ENCODE measurements around the gene ASAH2.
A peak's percentile ranks its signal among the peaks of the same experiment; 100 is the strongest.
"Not testable (repeated sequence)": the region's sequence is repeated elsewhere in the genome, so short reads cannot be mapped to it uniquely, and the experiment has no call there.

Gene ASAH2

DNA sequence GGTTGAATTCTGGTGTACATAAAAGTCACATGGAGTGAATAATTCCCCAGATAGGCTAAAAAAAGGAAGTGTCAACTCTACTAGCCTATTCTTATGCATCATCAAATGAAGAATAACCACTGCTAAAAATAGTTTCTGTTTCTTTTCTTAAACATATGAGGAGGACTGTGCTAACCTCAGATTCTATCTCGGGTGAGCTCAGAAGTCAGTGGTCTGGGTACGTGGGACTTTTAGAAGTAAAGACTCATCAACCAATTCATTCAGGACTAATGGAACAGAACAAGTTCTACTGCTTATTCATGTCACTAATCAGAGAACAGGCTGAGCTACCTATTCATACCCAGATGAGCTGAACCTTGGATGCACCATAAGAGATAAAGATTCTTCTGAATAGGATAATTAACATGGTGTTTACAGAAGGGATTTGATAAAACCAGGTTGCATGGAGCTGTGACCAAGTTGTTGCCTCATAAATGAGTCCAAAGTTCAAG lies 9.5 kb upstream of the ASAH2 start:
- H3K36me3 ChIP-seq (ENCODE audit: control insufficient read depth in 1 of 2, insufficient read depth in 2 of 2, low read length in 2 of 2): no peaks in the 10 kb centered on the region
- H3K27ac ChIP-seq (ENCODE audit: low read depth, low read length): no peak overlapping the region
- peaks cover 11 to 20% of the 10 kb centered on the region in 2 donors for H3K4me1 ChIP-seq (ENCODE audit: control insufficient read depth in 1 of 2, insufficient read depth in 2 of 2, low read length in 2 of 2)
- H3K9ac ChIP-seq (ENCODE audit: low read depth in 1 of 2, low read length in 2 of 2): no peak overlapping the region
- H3K4me3 ChIP-seq (ENCODE audit: low read depth in 1 of 2, low read length in 2 of 2): peak overlapping the region in 1 of 2 donors; percentile 16
- H3K27me3 ChIP-seq (ENCODE audit: control insufficient read depth in 1 of 2, insufficient read depth in 2 of 2, low read length in 2 of 2): no peaks in the 10 kb centered on the region
- no peaks in the 10 kb centered on the region for H3K9me3 ChIP-seq (ENCODE audit: control insufficient read depth in 1 of 2, low read length in 2 of 2)

DNA sequence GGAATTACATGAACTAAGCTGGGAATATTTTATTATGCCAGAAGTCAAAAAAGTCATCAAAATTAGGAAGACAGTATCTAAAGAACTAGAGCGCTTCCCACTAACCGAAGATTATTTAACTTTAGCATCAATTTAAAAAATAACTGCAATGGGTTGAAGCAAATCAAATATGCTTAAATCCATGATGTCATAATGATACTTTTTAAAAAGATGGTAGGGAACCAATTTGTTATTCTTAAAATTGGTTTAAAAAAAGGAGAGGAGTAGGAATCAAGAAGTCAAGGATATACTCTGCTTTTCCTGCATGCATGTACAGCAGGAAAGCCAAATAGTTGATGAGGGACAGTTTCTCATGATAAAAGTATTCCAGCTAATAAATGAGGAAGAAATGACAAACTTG lies 3.2 kb upstream of the ASAH2 start:
- Histone ChIP-seq H3K27me3 (ENCODE audit: control insufficient read depth in 1 of 2, insufficient read depth in 2 of 2, low read length in 2 of 2) (peaks cover 0 to 4% of the 10 kb centered on the region in 2 donors), H3K36me3 (ENCODE audit: control insufficient read depth in 1 of 2, insufficient read depth in 2 of 2, low read length in 2 of 2) (no peaks in the 10 kb centered on the region), H3K9me3 (ENCODE audit: control insufficient read depth in 1 of 2, low read length in 2 of 2) (no peaks in the 10 kb centered on the region), H3K27ac (ENCODE audit: low read depth, low read length) (no peak overlapping the region), H3K4me3 (ENCODE audit: low read depth in 1 of 2, low read length in 2 of 2) (no peak overlapping the region), H3K4me1 (ENCODE audit: control insufficient read depth in 1 of 2, insufficient read depth in 2 of 2, low read length in 2 of 2) (peaks cover 18 to 19% of the 10 kb centered on the region in 2 donors), H3K9ac (ENCODE audit: low read depth in 1 of 2, low read length in 2 of 2) (no peak overlapping the region)

DNA sequence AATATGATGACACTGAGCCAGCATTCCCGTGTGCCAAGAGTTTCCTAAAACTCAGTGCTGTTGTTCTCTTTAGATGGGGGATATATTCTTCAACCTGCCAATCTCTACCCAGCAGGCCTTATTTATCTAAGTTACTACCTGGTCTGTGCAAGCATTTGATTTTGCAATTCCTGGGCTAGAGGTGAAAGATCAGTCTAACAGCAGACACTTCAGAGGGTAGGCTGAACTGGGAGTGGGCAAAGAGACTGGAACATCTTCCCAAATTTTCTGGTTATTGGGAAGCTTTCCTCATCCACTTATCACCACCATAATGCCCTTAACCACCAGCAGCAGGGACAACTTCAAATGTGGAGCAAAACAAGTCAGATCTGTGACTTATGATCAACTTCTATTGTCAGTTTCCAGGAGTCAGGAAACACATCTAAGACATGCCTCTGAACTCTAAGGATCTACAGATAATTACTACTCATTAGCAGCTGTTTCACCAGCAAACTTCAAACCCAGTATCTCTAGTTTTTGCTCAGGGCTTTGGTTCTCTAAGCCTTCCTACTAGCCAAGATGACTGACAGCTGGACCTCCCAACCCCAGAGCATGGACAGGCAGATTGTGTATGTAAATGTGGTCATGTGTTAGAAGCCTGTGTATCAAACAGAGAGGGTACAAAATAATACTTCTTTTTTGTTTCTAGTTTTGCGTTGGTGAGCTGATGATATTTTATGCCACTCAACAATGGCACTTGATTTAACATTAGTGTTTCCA lies 1.0 kb downstream of the ASAH2 start:
- no peak overlapping the region for H3K9ac ChIP-seq (ENCODE audit: low read depth in 1 of 2, low read length in 2 of 2)
- peaks cover 30 to 37% of the 10 kb centered on the region in 2 donors for H3K4me1 ChIP-seq (ENCODE audit: control insufficient read depth in 1 of 2, insufficient read depth in 2 of 2, low read length in 2 of 2)
- no peaks in the 10 kb centered on the region for H3K36me3 ChIP-seq (ENCODE audit: control insufficient read depth in 1 of 2, insufficient read depth in 2 of 2, low read length in 2 of 2)
- no peaks in the 10 kb centered on the region for H3K9me3 ChIP-seq (ENCODE audit: control insufficient read depth in 1 of 2, low read length in 2 of 2)
- peaks cover 0 to 4% of the 10 kb centered on the region in 2 donors for H3K27me3 ChIP-seq (ENCODE audit: control insufficient read depth in 1 of 2, insufficient read depth in 2 of 2, low read length in 2 of 2)
- peak overlapping the region; percentile 41 to 56 for H3K4me3 ChIP-seq (ENCODE audit: low read depth in 1 of 2, low read length in 2 of 2)
- H3K27ac ChIP-seq (ENCODE audit: low read depth, low read length): no peak overlapping the region

DNA sequence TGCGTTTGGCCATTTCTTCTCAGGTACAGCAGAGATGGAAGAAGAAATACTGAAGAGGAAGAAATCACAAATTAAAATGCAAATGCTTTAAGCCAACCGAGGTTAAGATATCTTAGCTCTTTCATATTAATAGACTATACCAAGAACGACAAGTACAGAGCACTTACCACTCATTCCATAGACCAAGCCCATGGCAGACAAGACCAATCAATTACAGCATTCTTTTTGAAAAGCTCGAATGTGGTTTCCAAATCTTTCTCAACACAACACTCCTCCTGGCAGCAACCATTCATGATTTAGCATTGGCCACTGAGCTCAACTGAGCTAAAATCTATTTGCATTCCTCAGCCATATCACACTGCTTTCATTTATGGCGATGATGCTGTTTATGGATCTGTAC lies 2.7 kb downstream of the ASAH2 start:
- peaks cover 30 to 37% of the 10 kb centered on the region in 2 donors for H3K4me1 ChIP-seq (ENCODE audit: control insufficient read depth in 1 of 2, insufficient read depth in 2 of 2, low read length in 2 of 2)
- no peaks in the 10 kb centered on the region for H3K27me3 ChIP-seq (ENCODE audit: control insufficient read depth in 1 of 2, insufficient read depth in 2 of 2, low read length in 2 of 2)
- H3K9ac ChIP-seq (ENCODE audit: low read depth in 1 of 2, low read length in 2 of 2): no peak overlapping the region
- H3K9me3 ChIP-seq (ENCODE audit: control insufficient read depth in 1 of 2, low read length in 2 of 2): no peaks in the 10 kb centered on the region
- no peaks in the 10 kb centered on the region for H3K36me3 ChIP-seq (ENCODE audit: control insufficient read depth in 1 of 2, insufficient read depth in 2 of 2, low read length in 2 of 2)
- H3K4me3 ChIP-seq (ENCODE audit: low read depth in 1 of 2, low read length in 2 of 2): peak overlapping the region; percentile 5 to 46
- H3K27ac ChIP-seq (ENCODE audit: low read depth, low read length): no peak overlapping the region

DNA sequence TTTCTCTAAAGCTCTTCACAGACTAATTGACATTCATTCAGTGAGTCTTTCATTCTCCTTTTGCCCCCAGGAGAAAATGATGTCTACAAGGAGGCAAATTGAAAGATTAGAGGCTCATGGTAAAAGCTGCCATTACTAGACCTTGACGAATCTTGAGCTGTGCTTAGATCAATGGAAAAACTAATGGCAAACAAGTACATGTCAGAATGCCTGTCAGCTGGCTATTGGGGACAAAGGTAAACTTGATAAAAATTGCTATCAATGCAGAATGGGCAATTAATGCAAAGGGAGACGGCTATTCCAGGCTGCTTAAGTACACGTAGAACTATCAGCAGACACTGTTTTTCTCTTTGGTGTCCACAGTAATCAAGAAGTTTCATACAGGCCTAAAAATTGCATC lies 3.3 kb downstream of the ASAH2 start:
- no peaks in the 10 kb centered on the region for H3K36me3 ChIP-seq (ENCODE audit: control insufficient read depth in 1 of 2, insufficient read depth in 2 of 2, low read length in 2 of 2)
- no peak overlapping the region for H3K9ac ChIP-seq (ENCODE audit: low read depth in 1 of 2, low read length in 2 of 2)
- H3K27ac ChIP-seq (ENCODE audit: low read depth, low read length): no peak overlapping the region
- H3K27me3 ChIP-seq (ENCODE audit: control insufficient read depth in 1 of 2, insufficient read depth in 2 of 2, low read length in 2 of 2): no peaks in the 10 kb centered on the region
- peaks cover 32 to 37% of the 10 kb centered on the region in 2 donors for H3K4me1 ChIP-seq (ENCODE audit: control insufficient read depth in 1 of 2, insufficient read depth in 2 of 2, low read length in 2 of 2)
- no peaks in the 10 kb centered on the region for H3K9me3 ChIP-seq (ENCODE audit: control insufficient read depth in 1 of 2, low read length in 2 of 2)
- H3K4me3 ChIP-seq (ENCODE audit: low read depth in 1 of 2, low read length in 2 of 2): peak overlapping the region; percentile 5 to 46

DNA sequence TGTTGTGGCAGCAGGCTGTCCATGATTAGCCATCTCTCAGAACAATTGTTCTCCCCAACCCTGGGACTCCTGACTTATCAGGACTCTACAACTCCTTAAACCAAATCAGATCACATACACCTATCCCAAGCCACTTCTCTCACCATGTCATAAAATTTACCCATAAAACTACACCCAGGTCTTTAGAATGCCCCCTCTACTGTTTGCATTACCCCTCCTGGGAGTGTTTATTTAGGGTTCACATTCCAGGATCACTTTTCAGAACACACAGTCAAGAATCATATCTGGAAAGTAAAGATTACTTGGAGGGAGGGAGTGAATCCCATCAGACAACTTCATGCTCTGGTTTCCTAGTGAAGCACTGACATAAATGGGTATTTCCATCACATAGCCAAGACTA lies 7.1 kb downstream of the ASAH2 start:
- Histone ChIP-seq H3K9ac (ENCODE audit: low read depth in 1 of 2, low read length in 2 of 2) (no peak overlapping the region), H3K27me3 (ENCODE audit: control insufficient read depth in 1 of 2, insufficient read depth in 2 of 2, low read length in 2 of 2) (no peaks in the 10 kb centered on the region), H3K36me3 (ENCODE audit: control insufficient read depth in 1 of 2, insufficient read depth in 2 of 2, low read length in 2 of 2) (no peaks in the 10 kb centered on the region), H3K4me1 (ENCODE audit: control insufficient read depth in 1 of 2, insufficient read depth in 2 of 2, low read length in 2 of 2) (peaks cover 18 to 21% of the 10 kb centered on the region in 2 donors), H3K4me3 (ENCODE audit: low read depth in 1 of 2, low read length in 2 of 2) (no peak overlapping the region), H3K27ac (ENCODE audit: low read depth, low read length) (no peak overlapping the region), H3K9me3 (ENCODE audit: control insufficient read depth in 1 of 2, low read length in 2 of 2) (no peaks in the 10 kb centered on the region)

DNA sequence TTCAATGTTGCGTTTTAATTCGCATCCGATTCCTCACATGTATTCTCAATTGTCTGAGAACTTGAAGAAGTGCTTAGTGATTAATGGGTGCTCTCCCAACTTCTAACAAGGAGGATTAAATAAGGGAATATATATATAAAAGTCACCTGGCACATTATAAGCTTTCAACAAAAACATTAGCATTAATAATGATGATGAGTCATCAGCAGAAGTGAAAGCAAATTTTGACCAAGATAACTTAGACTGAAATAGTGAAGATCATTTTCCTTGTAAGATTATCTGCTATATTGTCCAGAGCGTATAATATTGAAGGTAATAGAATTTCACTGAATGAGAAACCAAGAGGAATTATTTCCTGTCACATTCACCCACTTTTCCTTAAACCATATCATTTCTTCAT lies 8.5 kb downstream of the ASAH2 start:
- no peak overlapping the region for H3K4me3 ChIP-seq (ENCODE audit: low read depth in 1 of 2, low read length in 2 of 2)

DNA sequence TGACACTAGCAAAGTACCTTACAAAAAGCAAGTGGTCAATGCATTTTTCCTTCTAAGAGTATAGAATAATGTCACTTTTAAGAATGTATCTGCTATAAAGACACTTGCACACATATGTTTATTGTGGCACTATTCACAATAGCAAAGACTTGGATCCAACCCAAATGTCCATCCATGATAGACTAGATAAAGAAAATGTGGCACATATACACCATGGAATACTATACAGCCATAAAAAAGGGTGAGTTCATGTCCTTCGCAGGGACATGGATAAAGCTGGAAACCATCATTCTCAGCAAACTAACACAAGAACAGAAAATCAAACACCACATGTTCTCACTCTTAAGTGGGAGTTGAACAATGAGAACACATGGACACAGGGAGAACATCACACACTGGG lies 9.8 kb downstream of the ASAH2 start:
- H3K9ac ChIP-seq (ENCODE audit: low read depth in 1 of 2, low read length in 2 of 2); H3K27ac ChIP-seq (ENCODE audit: low read depth, low read length); H3K9me3 ChIP-seq (ENCODE audit: control insufficient read depth in 1 of 2, low read length in 2 of 2); H3K36me3 ChIP-seq (ENCODE audit: control insufficient read depth in 1 of 2, insufficient read depth in 2 of 2, low read length in 2 of 2); H3K4me1 ChIP-seq (ENCODE audit: control insufficient read depth in 1 of 2, insufficient read depth in 2 of 2, low read length in 2 of 2); H3K4me3 ChIP-seq (ENCODE audit: low read depth in 1 of 2, low read length in 2 of 2); H3K27me3 ChIP-seq (ENCODE audit: control insufficient read depth in 1 of 2, insufficient read depth in 2 of 2, low read length in 2 of 2): not testable (repeated sequence)

More for the DNA sequence above, 8.5 kb downstream of the ASAH2 start:
- no peaks in the 10 kb centered on the region for H3K27me3 ChIP-seq (ENCODE audit: control insufficient read depth in 1 of 2, insufficient read depth in 2 of 2, low read length in 2 of 2)
- no peaks in the 10 kb centered on the region for H3K9me3 ChIP-seq (ENCODE audit: control insufficient read depth in 1 of 2, low read length in 2 of 2)
- H3K4me1 ChIP-seq (ENCODE audit: control insufficient read depth in 1 of 2, insufficient read depth in 2 of 2, low read length in 2 of 2): peaks cover 5 to 9% of the 10 kb centered on the region in 2 donors
- H3K36me3 ChIP-seq (ENCODE audit: control insufficient read depth in 1 of 2, insufficient read depth in 2 of 2, low read length in 2 of 2): no peaks in the 10 kb centered on the region
- no peak overlapping the region for H3K27ac ChIP-seq (ENCODE audit: low read depth, low read length)
- H3K9ac ChIP-seq (ENCODE audit: low read depth in 1 of 2, low read length in 2 of 2): no peak overlapping the region

DNA sequence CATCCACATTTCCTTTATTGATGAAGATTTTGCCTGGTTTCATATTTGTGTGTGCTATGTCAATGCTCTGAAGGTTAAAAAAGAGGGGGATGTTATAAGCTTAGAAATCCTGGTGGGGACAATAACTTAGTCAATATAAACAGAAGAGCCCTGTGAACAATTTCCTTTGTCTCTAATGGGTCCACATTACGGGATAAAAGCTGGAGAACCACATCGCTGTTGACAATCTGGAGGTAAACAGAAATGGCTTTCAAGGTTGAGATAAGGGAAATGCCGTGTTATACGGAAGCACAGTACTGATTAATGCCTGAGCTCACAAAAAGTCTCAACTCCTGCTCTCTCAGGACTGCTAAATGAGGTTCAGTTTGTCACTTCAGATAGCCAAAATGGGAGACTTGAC lies 16.8 kb downstream of the ASAH2 start:
- H3K9me3 ChIP-seq (ENCODE audit: control insufficient read depth in 1 of 2, low read length in 2 of 2): no peaks in the 10 kb centered on the region
- no peak overlapping the region for H3K4me3 ChIP-seq (ENCODE audit: low read depth in 1 of 2, low read length in 2 of 2)
- H3K27me3 ChIP-seq (ENCODE audit: control insufficient read depth in 1 of 2, insufficient read depth in 2 of 2, low read length in 2 of 2): no peaks in the 10 kb centered on the region
- peaks cover 9 to 40% of the 10 kb centered on the region in 2 donors for H3K4me1 ChIP-seq (ENCODE audit: control insufficient read depth in 1 of 2, insufficient read depth in 2 of 2, low read length in 2 of 2)
- H3K9ac ChIP-seq (ENCODE audit: low read depth in 1 of 2, low read length in 2 of 2): no peak overlapping the region
- no peak overlapping the region for H3K27ac ChIP-seq (ENCODE audit: low read depth, low read length)
- H3K36me3 ChIP-seq (ENCODE audit: control insufficient read depth in 1 of 2, insufficient read depth in 2 of 2, low read length in 2 of 2): peaks cover 0 to 4% of the 10 kb centered on the region in 2 donors

DNA sequence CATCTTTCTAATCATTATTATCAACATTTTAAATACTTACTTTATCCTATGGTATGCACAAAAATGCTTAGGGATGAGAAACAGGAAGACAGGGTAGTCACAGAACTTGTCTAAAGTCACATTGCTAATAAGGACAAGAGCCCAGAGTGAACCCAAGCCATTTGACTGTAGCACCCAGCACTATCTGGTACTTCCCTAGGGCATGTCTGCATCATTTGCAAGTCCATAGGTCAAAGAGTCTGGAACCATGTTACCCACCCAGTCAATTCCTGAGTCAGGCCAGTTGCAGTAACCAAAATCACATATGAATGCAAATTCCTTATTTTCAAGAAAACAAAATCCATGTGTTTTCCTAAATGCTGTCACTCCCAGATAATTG lies 19.1 kb downstream of the ASAH2 start:
- H3K4me3 ChIP-seq (ENCODE audit: low read depth in 1 of 2, low read length in 2 of 2): no peak overlapping the region
- peaks cover 9 to 43% of the 10 kb centered on the region in 2 donors for H3K4me1 ChIP-seq (ENCODE audit: control insufficient read depth in 1 of 2, insufficient read depth in 2 of 2, low read length in 2 of 2)
- H3K9me3 ChIP-seq (ENCODE audit: control insufficient read depth in 1 of 2, low read length in 2 of 2): no peaks in the 10 kb centered on the region
- H3K36me3 ChIP-seq (ENCODE audit: control insufficient read depth in 1 of 2, insufficient read depth in 2 of 2, low read length in 2 of 2): peaks cover 0 to 4% of the 10 kb centered on the region in 2 donors
- no peak overlapping the region for H3K9ac ChIP-seq (ENCODE audit: low read depth in 1 of 2, low read length in 2 of 2)
- no peak overlapping the region for H3K27ac ChIP-seq (ENCODE audit: low read depth, low read length)
- H3K27me3 ChIP-seq (ENCODE audit: control insufficient read depth in 1 of 2, insufficient read depth in 2 of 2, low read length in 2 of 2): no peaks in the 10 kb centered on the region
